Loucy (cell line): ENCODE data around the gene PYCR2.

Experiments
- H2AFZ ChIP-seq: fragments of 200-600 bp; sonication (generic); 2 replicates; pipeline ENCODE4 v1.6.0; 2016; ENCODE audit warnings: antibody characterized with exemption, mild to moderate bottlenecking, low read length, moderate library complexity
- H3F3A ChIP-seq: fragments of 200-600 bp; 2 replicates; pipeline ENCODE4 v1.6.0; 2016; ENCODE audit warnings: antibody characterized with exemption, low read depth, mild to moderate bottlenecking
- H3K27me3 ChIP-seq: fragments of 200-600 bp; sonication (generic); 2 replicates; pipeline ENCODE4 v1.6.1; 2014; ENCODE audit warnings: low read length, mild to moderate bottlenecking; ENCODE audit not compliant: insufficient read depth, poor library complexity, severe bottlenecking
- H3K36me3 ChIP-seq: fragments of 200-600 bp; sonication (generic); 2 replicates; pipeline ENCODE4 v1.6.1; 2016; ENCODE audit warnings: low read length; ENCODE audit not compliant: insufficient read depth
- H3K4me1 ChIP-seq: fragments of 200-600 bp; sonication (generic); 2 replicates; pipeline ENCODE4 v1.5.1; 2014; ENCODE audit warnings: low read length, mild to moderate bottlenecking; ENCODE audit not compliant: insufficient read depth, poor library complexity, severe bottlenecking
- H3K4me2 ChIP-seq: fragments of 200-600 bp; sonication (generic); 2 replicates; pipeline ENCODE4 v1.6.0; 2014; ENCODE audit warnings: antibody characterized with exemption, low read length, low read depth, mild to moderate bottlenecking; ENCODE audit not compliant: poor library complexity, severe bottlenecking
- H3K4me3 ChIP-seq: fragments of 200-600 bp; sonication (generic); 2 replicates; pipeline ENCODE4 v1.5.1; 2014; ENCODE audit warnings: low read length, mild to moderate bottlenecking, mixed read lengths; ENCODE audit not compliant: poor library complexity, severe bottlenecking
- H3K79me2 ChIP-seq: fragments of 200-600 bp; sonication (generic); 2 replicates; pipeline ENCODE4 v1.6.1; 2014; ENCODE audit warnings: low read length; ENCODE audit not compliant: insufficient read depth
- H3K9ac ChIP-seq: fragments of 200-600 bp; sonication (generic); 2 replicates; pipeline ENCODE4 v1.6.0; 2014; ENCODE audit warnings: mild to moderate bottlenecking, low read depth, low read length, moderate library complexity; ENCODE audit not compliant: poor library complexity, severe bottlenecking
- H3K9me2 ChIP-seq: fragments of 200-600 bp; sonication (generic); replicated peaks from 2 replicates; pipeline ENCODE4 v1.6.1; 2016; ENCODE audit warnings: low read depth, low read length, mixed read lengths
- H3K9me3 ChIP-seq: fragments of 200-600 bp; sonication (generic); 2 replicates; pipeline ENCODE4 v1.6.1; 2014; ENCODE audit warnings: mild to moderate bottlenecking, antibody characterized with exemption, low read length, low read depth; ENCODE audit not compliant: insufficient read depth
- H4K20me1 ChIP-seq: fragments of 200-600 bp; sonication (generic); 2 replicates; pipeline ENCODE4 v1.6.0; 2014; ENCODE audit warnings: antibody characterized with exemption, low read length, mild to moderate bottlenecking; ENCODE audit not compliant: insufficient read depth, poor library complexity, severe bottlenecking
- EZH2phosphoT487 ChIP-seq: fragments of 200-600 bp; IDR thresholded peaks from 2 replicates; pipeline ENCODE4 v1.6.1; 2018; ENCODE audit warnings: antibody characterized with exemption, mild to moderate bottlenecking, moderate library complexity, borderline replicate concordance
- TF ChIP-seq, protein P1 (sequence below): fragments of 200-600 bp; sonication (generic); conservative IDR thresholded peaks from 2 replicates; pipeline ENCODE4 v1.5.1; 2014; ENCODE audit warnings: mild to moderate bottlenecking, antibody characterized with exemption, low read length

The PYCR2 gene

DNA sequence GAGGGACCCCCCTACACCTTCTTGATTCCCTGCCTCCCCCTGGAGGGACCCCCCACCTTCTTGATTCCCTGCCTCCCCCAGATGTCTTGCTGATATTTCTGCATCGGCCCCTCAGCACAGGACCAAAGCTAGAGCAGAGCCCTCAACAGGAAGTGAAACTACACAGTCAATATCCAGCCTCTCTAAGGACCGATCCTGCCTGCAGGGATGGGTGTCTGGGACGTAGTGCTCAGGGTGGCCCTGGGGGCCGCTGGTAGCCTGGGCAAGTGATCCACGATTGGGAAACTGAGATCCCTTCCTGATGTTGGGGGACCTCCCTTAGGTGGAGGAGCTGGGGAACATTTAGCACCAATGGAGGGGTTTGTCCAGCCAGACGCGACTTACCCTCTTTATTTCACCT, 20.9 kb upstream of the PYCR2 start:
- H3K9me2 ChIP-seq: no peaks in the 10 kb centered on the region
- no peak overlapping the region for H3K4me2 ChIP-seq
- H3K4me3 ChIP-seq: no peak overlapping the region
- peaks cover 13% of the 10 kb centered on the region for H3K4me1 ChIP-seq
- H3K9me3 ChIP-seq: no peaks in the 10 kb centered on the region
- H3K79me2 ChIP-seq: no peaks in the 10 kb centered on the region
- H3K36me3 ChIP-seq: no peaks in the 10 kb centered on the region
- peak overlapping the region; percentile 13 for H3K9ac ChIP-seq
- no peaks in the 10 kb centered on the region for H3K27me3 ChIP-seq
- H3F3A ChIP-seq: no peaks in the 10 kb centered on the region
- H4K20me1 ChIP-seq: no peaks in the 10 kb centered on the region
- TF ChIP-seq, protein P1, sequence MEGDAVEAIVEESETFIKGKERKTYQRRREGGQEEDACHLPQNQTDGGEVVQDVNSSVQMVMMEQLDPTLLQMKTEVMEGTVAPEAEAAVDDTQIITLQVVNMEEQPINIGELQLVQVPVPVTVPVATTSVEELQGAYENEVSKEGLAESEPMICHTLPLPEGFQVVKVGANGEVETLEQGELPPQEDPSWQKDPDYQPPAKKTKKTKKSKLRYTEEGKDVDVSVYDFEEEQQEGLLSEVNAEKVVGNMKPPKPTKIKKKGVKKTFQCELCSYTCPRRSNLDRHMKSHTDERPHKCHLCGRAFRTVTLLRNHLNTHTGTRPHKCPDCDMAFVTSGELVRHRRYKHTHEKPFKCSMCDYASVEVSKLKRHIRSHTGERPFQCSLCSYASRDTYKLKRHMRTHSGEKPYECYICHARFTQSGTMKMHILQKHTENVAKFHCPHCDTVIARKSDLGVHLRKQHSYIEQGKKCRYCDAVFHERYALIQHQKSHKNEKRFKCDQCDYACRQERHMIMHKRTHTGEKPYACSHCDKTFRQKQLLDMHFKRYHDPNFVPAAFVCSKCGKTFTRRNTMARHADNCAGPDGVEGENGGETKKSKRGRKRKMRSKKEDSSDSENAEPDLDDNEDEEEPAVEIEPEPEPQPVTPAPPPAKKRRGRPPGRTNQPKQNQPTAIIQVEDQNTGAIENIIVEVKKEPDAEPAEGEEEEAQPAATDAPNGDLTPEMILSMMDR: no peak
- TF ChIP-seq EZH2phosphoT487: no peak
- H2AFZ ChIP-seq: peak overlapping the region; percentile 30; the same call in 1 of the 2 replicates

DNA sequence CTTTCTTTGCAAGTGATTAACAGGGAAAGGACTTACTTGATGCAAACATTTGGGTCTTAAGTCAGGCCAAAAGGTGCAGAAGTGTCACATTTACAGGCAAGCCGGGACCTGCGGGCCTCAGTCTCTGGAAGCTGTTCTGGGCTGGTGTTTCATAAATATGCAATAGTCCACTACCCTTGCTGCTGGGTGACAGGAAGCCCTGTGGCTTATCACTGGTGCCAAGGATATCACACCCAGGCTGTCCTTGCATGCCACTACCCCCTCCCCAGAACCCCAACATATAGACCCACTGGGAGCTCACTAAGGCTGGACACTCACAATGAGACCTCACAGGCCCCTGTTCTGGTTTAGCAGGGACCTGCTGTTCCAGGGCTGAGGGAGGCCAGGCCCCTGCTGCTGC, 20.3 kb upstream of the PYCR2 start:
- Histone ChIP-seq H3F3A (no peaks in the 10 kb centered on the region), H3K9me2 (no peaks in the 10 kb centered on the region), H3K79me2 (no peaks in the 10 kb centered on the region), H3K9ac (peak overlapping the region; percentile 13), H3K27me3 (no peaks in the 10 kb centered on the region), H2AFZ (peak overlapping the region; percentile 30; the same call in 1 of the 2 replicates), H3K9me3 (no peaks in the 10 kb centered on the region), H3K36me3 (no peaks in the 10 kb centered on the region), H3K4me3 (no peak overlapping the region), H4K20me1 (no peaks in the 10 kb centered on the region), H3K4me2 (no peak overlapping the region), H3K4me1 (peaks cover 13% of the 10 kb centered on the region)
- TF ChIP-seq, protein P1: no peak
- TF ChIP-seq EZH2phosphoT487: no peak

DNA sequence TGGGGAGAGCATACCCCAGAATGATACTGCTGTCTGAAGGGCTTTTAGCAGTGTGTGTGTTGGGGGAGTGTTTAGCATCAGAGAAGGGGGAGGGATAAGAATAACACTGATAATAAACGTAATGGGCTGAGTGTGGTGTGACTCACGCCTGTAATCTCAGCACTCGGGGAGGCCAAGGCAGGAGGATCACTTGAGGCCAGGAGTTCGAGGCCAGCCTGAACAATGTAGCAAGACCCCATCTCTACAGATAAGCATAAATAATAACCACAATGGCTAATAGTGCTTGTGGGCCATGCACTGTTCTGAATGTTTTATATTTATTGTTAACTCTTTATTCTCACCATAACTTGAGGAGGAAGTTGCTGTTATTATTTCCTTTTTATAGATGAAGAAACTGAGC, 19.5 kb upstream of the PYCR2 start:
- H3K9ac ChIP-seq: no peak overlapping the region
- H3K4me1 ChIP-seq: peaks cover 13% of the 10 kb centered on the region
- TF ChIP-seq EZH2phosphoT487: no peak
- TF ChIP-seq, protein P1: no peak

More for the DNA sequence above, 19.5 kb upstream of the PYCR2 start:
- Histone ChIP-seq H3K79me2 (no peaks in the 10 kb centered on the region), H3K4me3 (no peak overlapping the region), H4K20me1 (no peaks in the 10 kb centered on the region), H3K27me3 (no peaks in the 10 kb centered on the region), H3F3A (no peaks in the 10 kb centered on the region), H2AFZ (no peak overlapping the region), H3K4me2 (no peak overlapping the region), H3K9me3 (no peaks in the 10 kb centered on the region), H3K9me2 (no peaks in the 10 kb centered on the region), H3K36me3 (no peaks in the 10 kb centered on the region)
